ENCODE measurements around the gene SUN2. TPM values are rescaled to one million over a fixed set of nuclear protein-coding genes. Genes with fewer than 3 reads are reported as not detected.
A peak's percentile ranks its signal among the peaks of the same experiment; 100 is the strongest.

SUN2 gene
- total RNA-seq, 1 experiment from 2014 or later = 104 TPM

- H3K9me3 ChIP-seq (ENCODE audit: low read depth, low read length, poor library complexity, severe bottlenecking) = no peaks in the 10 kb centered on the region
- intact Hi-C loops (cut with micrococcal nuclease; ENCODE audit: unreplicated experiment) = no loop called here
- no peaks in the 10 kb centered on the region for H3K27me3 ChIP-seq (replicated peaks; ENCODE audit: insufficient read depth, low read depth, low read length, poor library complexity)
- TF ChIP-seq EZH2 (IDR thresholded peaks at IDR 0.05; ENCODE audit: borderline replicate concordance, low read depth, low read length, poor library complexity, severe bottlenecking) = no peak
- TF ChIP-seq, protein P1, sequence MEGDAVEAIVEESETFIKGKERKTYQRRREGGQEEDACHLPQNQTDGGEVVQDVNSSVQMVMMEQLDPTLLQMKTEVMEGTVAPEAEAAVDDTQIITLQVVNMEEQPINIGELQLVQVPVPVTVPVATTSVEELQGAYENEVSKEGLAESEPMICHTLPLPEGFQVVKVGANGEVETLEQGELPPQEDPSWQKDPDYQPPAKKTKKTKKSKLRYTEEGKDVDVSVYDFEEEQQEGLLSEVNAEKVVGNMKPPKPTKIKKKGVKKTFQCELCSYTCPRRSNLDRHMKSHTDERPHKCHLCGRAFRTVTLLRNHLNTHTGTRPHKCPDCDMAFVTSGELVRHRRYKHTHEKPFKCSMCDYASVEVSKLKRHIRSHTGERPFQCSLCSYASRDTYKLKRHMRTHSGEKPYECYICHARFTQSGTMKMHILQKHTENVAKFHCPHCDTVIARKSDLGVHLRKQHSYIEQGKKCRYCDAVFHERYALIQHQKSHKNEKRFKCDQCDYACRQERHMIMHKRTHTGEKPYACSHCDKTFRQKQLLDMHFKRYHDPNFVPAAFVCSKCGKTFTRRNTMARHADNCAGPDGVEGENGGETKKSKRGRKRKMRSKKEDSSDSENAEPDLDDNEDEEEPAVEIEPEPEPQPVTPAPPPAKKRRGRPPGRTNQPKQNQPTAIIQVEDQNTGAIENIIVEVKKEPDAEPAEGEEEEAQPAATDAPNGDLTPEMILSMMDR (conservative IDR thresholded peaks at IDR 0.05; ENCODE audit: low read depth, low read length) = no peak
- BruUV-seq (replicated peaks) = no TSS peak
- H3K36me3 ChIP-seq (ENCODE audit: insufficient read depth, low read length, poor library complexity, severe bottlenecking) = peaks cover 58% of the 10 kb centered on the region
- no peak overlapping the region for H3K27ac ChIP-seq (ENCODE audit: low read depth, low read length, poor library complexity, severe bottlenecking)
- H3K4me3 ChIP-seq (ENCODE audit: low read depth, low read length, poor library complexity, severe bottlenecking) = no peak overlapping the region
- ChIA-PET POLR2A (ENCODE audit: low non-redundant PET) (no interaction called here), CTCF (interaction anchor here (0.6 kb wide), 1 partner anchor 8 kb away, joined by 3 read pairs; the partner anchor contains the start of gene TOMM22)
- no peak for DNase-seq (ENCODE audit: low spot score)
- H3K4me1 ChIP-seq (ENCODE audit: insufficient read depth, low read length, poor library complexity, severe bottlenecking) = no peaks in the 10 kb centered on the region
Measured at GRCh38 chr22:38689651-38690050, 66.1 kb downstream of the SUN2 start.

- intact Hi-C loops (cut with micrococcal nuclease; ENCODE audit: unreplicated experiment) = no loop called here
- POLR2A ChIA-PET (ENCODE audit: low non-redundant PET) = no interaction called here
Measured at GRCh38 chr22:38685761-38686160, 70.0 kb downstream of the SUN2 start.

GRCh38 chr22:38684895-38685294, 70.9 kb downstream of the SUN2 start:
- peaks cover 4% of the 10 kb centered on the region for H3K4me1 ChIP-seq (ENCODE audit: insufficient read depth, low read length, poor library complexity, severe bottlenecking)
- intact Hi-C loops (cut with micrococcal nuclease; ENCODE audit: unreplicated experiment) = no loop called here
- no peaks in the 10 kb centered on the region for H3K27me3 ChIP-seq (replicated peaks; ENCODE audit: insufficient read depth, low read depth, low read length, poor library complexity)
- no peak for DNase-seq (ENCODE audit: low spot score)
- H3K9me3 ChIP-seq (ENCODE audit: low read depth, low read length, poor library complexity, severe bottlenecking) = no peaks in the 10 kb centered on the region
- H3K36me3 ChIP-seq (ENCODE audit: insufficient read depth, low read length, poor library complexity, severe bottlenecking) = peaks cover 64% of the 10 kb centered on the region
- CTCF ChIA-PET = no interaction called here
- no TSS peak for BruUV-seq (replicated peaks)
- no peak overlapping the region for H3K27ac ChIP-seq (ENCODE audit: low read depth, low read length, poor library complexity, severe bottlenecking)
- TF ChIP-seq, protein P1 (conservative IDR thresholded peaks at IDR 0.05; ENCODE audit: low read depth, low read length) = no peak
- TF ChIP-seq EZH2 (IDR thresholded peaks at IDR 0.05; ENCODE audit: borderline replicate concordance, low read depth, low read length, poor library complexity, severe bottlenecking) = no peak
- POLR2A ChIA-PET (ENCODE audit: low non-redundant PET) = no interaction called here
- no peak overlapping the region for H3K4me3 ChIP-seq (ENCODE audit: low read depth, low read length, poor library complexity, severe bottlenecking)

More at GRCh38 chr22:38685761-38686160, 70.0 kb downstream of the SUN2 start:
- Histone ChIP-seq H3K27ac (ENCODE audit: low read depth, low read length, poor library complexity, severe bottlenecking) (no peak overlapping the region), H3K4me3 (ENCODE audit: low read depth, low read length, poor library complexity, severe bottlenecking) (no peak overlapping the region), H3K9me3 (ENCODE audit: low read depth, low read length, poor library complexity, severe bottlenecking) (no peaks in the 10 kb centered on the region), H3K27me3 (replicated peaks; ENCODE audit: insufficient read depth, low read depth, low read length, poor library complexity) (no peaks in the 10 kb centered on the region), H3K4me1 (ENCODE audit: insufficient read depth, low read length, poor library complexity, severe bottlenecking) (peaks cover 4% of the 10 kb centered on the region), H3K36me3 (ENCODE audit: insufficient read depth, low read length, poor library complexity, severe bottlenecking) (peaks cover 69% of the 10 kb centered on the region)
- CTCF ChIA-PET = no interaction called here
- no peak for DNase-seq (ENCODE audit: low spot score)
- TF ChIP-seq EZH2 (IDR thresholded peaks at IDR 0.05; ENCODE audit: borderline replicate concordance, low read depth, low read length, poor library complexity, severe bottlenecking) = no peak
- TF ChIP-seq, protein P1 (conservative IDR thresholded peaks at IDR 0.05; ENCODE audit: low read depth, low read length) = no peak
- TSS peak; percentile 6 for BruUV-seq (replicated peaks)

Other genes with a start within 250 kb of the SUN2 start
- gene DDX17, start 249.7 kb downstream of the SUN2 start, total RNA-seq (2021) = 343 and 350 TPM in 2 replicates
- gene DMC1, start 185.8 kb downstream of the SUN2 start, total RNA-seq (2021) = 1.7 and 2.3 TPM in 2 replicates
- 3.8 and 5.3 TPM in 2 replicates for gene FAM227A, start 99.6 kb downstream of the SUN2 start, total RNA-seq (2021)
- gene CBY1, start 99.4 kb downstream of the SUN2 start, total RNA-seq (2021) = 22.1 and 28.5 TPM in 2 replicates
- gene TOMM22, start 74.0 kb downstream of the SUN2 start, total RNA-seq (2021) = 143 and 152 TPM in 2 replicates
- 53.1 and 54.2 TPM in 2 replicates for gene JOSD1, start 55.1 kb downstream of the SUN2 start, total RNA-seq (2021)
- gene GTPBP1, start 50.1 kb downstream of the SUN2 start, total RNA-seq (2021) = 88.2 and 96.2 TPM in 2 replicates
- 51.7 and 59.1 TPM in 2 replicates for gene DNAL4, start 38.1 kb upstream of the SUN2 start, total RNA-seq (2021)
- gene NPTXR, start 88.0 kb upstream of the SUN2 start, total RNA-seq (2021) = 116 and 129 TPM in 2 replicates
- gene CBX6, start 116.2 kb upstream of the SUN2 start, total RNA-seq (2021) = 111 and 119 TPM in 2 replicates
- gene APOBEC3A, start 201.6 kb upstream of the SUN2 start, total RNA-seq (2021) = not detected in 2 replicates
- 6.4 and 9.0 TPM in 2 replicates for gene APOBEC3B, start 226.3 kb upstream of the SUN2 start, total RNA-seq (2021)